NCI-H748 (cell line): ENCODE measurements around the gene CYBRD1.
A peak's percentile ranks its signal among the peaks of the same experiment; 100 is the strongest.
"Not testable (repeated sequence)": the region's sequence is repeated elsewhere in the genome, so short reads cannot be mapped to it uniquely, and the experiment has no call there.

ENCODE experiments used
- DNase-seq: peaks from one replicate; lab custom pipeline; 2025; ENCODE audit not compliant: unreplicated experiment; lab: John Stamatoyannopoulos, UW

CYBRD1 gene

GRCh38 chr2:171515672-171516298 lies 6.5 kb upstream of the CYBRD1 start:
- DNase-seq: no peak

- no peak for DNase-seq
These were observed 5.5 kb upstream of the CYBRD1 start for GRCh38 chr2:171516793-171517192.

GRCh38 chr2:171520471-171520870 lies 1.8 kb upstream of the CYBRD1 start:
- DNase-seq: no peak

- no peak for DNase-seq
These were observed 768 bp upstream of the CYBRD1 start for GRCh38 chr2:171521361-171522051.

- no peak for DNase-seq
These were observed 464 bp downstream of the CYBRD1 start for GRCh38 chr2:171522788-171523087.

GRCh38 chr2:171523088-171524017 lies 1.1 kb downstream of the CYBRD1 start:
- DNase-seq: peak; percentile 71

GRCh38 chr2:171524018-171524401 lies 1.7 kb downstream of the CYBRD1 start:
- no peak for DNase-seq

GRCh38 chr2:171529914-171530313 lies 7.6 kb downstream of the CYBRD1 start:
- DNase-seq: no peak

GRCh38 chr2:171530378-171530777 lies 8.1 kb downstream of the CYBRD1 start:
- DNase-seq: no peak

GRCh38 chr2:171530859-171531258 lies 8.6 kb downstream of the CYBRD1 start:
- DNase-seq: not testable (repeated sequence)

GRCh38 chr2:171531291-171531690 lies 9.0 kb downstream of the CYBRD1 start:
- DNase-seq: no peak

GRCh38 chr2:171531836-171532450 lies 9.7 kb downstream of the CYBRD1 start:
- DNase-seq: no peak

GRCh38 chr2:171533331-171533730 lies 11.1 kb downstream of the CYBRD1 start:
- DNase-seq: no peak

- DNase-seq: not testable (repeated sequence)
These were observed 13.3 kb downstream of the CYBRD1 start for GRCh38 chr2:171535528-171535927.

GRCh38 chr2:171540437-171540836 lies 18.2 kb downstream of the CYBRD1 start:
- DNase-seq: no peak

- DNase-seq: peak; percentile 89
These were observed 19.1 kb downstream of the CYBRD1 start for GRCh38 chr2:171541202-171541887.

- DNase-seq: no peak
These were observed 22.8 kb downstream of the CYBRD1 start for GRCh38 chr2:171545086-171545485.

GRCh38 chr2:171547256-171547655 lies 25.0 kb downstream of the CYBRD1 start:
- DNase-seq: no peak

GRCh38 chr2:171547720-171548119 lies 25.4 kb downstream of the CYBRD1 start:
- DNase-seq: no peak

GRCh38 chr2:171550613-171551012 lies 28.3 kb downstream of the CYBRD1 start:
- DNase-seq: no peak

GRCh38 chr2:171551836-171552235 lies 29.6 kb downstream of the CYBRD1 start:
- DNase-seq: no peak
